Fibroblast of pulmonary artery (primary cell): ENCODE data around the gene SERPINB6.
"Not testable (repeated sequence)": the region's sequence is repeated elsewhere in the genome, so short reads cannot be mapped to it uniquely, and the experiment has no call there.

Experiments
- DNase-seq: peaks from one replicate; pipeline ENCODE4 v3.0.0-alpha.2; 2010; ENCODE audit warnings: low read depth
- H3K4me3 ChIP-seq: replicated peaks from 2 replicates; pipeline ENCODE4 v1.5.1; 2011; ENCODE audit warnings: low read depth, mild to moderate bottlenecking, control low read depth, low read length, moderate library complexity
- TF ChIP-seq, protein P1 (sequence below): IDR thresholded peaks from 2 replicates; pipeline ENCODE4 v1.5.1; 2011; ENCODE audit warnings: mild to moderate bottlenecking, control low read depth, low read length, inconsistent platforms; ENCODE audit errors: missing control alignments

SERPINB6 gene

DNA sequence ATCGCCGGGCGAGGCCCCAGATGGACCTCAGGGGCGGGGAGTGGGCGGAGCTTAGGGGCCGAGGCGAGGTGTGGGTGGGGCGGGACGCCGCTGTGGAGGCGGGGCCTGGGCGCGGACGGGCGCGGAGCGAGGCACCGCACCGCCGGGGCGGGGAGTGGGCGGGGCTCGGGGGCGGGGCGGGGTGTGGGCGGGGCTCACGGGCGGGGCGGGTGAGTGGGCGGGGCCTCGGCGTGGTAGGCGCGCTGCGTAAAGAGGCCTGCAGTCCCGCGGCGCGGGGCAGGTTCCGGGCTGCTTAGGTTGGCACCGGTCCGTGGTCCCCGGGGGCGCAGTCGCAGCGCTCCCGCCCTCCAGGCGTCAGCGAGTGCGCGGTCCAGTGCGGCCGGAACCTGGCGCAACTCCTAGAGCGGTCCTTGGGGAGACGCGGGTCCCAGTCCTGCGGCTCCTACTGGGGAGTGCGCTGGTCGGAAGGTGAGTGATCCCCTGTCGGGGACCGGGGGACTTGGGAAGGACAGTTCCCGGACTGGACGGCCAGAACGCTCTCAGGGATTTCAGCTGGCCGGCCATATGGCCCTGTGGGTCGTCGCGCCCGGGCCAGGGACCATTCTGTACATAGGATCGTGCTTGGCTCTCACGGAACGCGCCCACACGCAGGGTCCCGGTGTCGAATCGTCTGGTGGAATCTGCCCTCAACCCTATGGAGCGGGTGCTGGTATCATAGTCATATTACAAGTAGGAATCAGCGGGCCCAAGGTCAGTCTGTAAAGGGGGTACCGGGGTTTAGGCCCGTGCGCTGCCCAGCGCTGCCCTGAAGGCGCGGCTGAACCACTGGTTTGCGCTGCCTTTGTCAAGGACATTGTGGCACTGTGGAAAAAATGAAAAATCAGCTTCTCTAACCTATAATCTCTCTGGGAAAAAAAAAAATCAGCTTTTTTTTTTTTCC, 28.5 kb upstream of the SERPINB6 start, which contains the start of gene NQO2:
Gene NQO2, plus strand, starts transcription at position 277 of the 940 bp plus-strand sequence. CDS start 6,659 bp downstream, outside the sequence.
- H3K4me3 ChIP-seq, result peak within 1 kb of the TSS; percentile 83
- TF ChIP-seq, protein P1, sequence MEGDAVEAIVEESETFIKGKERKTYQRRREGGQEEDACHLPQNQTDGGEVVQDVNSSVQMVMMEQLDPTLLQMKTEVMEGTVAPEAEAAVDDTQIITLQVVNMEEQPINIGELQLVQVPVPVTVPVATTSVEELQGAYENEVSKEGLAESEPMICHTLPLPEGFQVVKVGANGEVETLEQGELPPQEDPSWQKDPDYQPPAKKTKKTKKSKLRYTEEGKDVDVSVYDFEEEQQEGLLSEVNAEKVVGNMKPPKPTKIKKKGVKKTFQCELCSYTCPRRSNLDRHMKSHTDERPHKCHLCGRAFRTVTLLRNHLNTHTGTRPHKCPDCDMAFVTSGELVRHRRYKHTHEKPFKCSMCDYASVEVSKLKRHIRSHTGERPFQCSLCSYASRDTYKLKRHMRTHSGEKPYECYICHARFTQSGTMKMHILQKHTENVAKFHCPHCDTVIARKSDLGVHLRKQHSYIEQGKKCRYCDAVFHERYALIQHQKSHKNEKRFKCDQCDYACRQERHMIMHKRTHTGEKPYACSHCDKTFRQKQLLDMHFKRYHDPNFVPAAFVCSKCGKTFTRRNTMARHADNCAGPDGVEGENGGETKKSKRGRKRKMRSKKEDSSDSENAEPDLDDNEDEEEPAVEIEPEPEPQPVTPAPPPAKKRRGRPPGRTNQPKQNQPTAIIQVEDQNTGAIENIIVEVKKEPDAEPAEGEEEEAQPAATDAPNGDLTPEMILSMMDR, result no peak
- DNase-seq, result peak; percentile 87

DNA sequence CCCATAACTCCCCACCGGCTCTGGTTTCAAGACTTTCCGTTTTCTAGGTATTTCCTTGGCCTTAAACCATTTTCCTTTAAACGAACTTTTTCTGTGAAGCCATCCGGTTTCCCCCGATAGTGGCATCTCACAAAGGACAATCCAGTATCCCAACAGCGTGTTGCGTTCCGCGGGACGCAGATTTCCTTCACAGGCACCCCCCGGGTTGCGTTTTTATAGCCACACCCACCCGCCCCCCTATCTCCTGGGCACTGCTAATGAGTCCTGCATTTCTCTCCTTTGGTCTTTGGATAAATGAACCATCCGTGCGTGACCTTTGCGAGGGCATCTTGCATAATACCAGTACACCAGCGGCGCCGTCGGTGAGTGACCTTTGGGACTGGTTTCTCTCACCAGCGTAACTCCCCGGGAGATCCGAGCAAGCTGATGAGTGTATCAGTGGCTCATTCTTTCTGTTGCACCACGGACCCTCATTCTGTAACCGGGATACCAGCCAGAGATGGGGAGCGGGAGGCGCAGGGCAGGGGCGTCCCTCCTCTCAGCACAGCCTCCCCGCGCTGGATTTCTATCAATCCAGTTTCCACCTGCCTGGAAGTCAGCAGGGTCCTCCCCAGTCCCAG, 27.7 kb upstream of the SERPINB6 start:
- TF ChIP-seq, protein P1, result no peak

DNA sequence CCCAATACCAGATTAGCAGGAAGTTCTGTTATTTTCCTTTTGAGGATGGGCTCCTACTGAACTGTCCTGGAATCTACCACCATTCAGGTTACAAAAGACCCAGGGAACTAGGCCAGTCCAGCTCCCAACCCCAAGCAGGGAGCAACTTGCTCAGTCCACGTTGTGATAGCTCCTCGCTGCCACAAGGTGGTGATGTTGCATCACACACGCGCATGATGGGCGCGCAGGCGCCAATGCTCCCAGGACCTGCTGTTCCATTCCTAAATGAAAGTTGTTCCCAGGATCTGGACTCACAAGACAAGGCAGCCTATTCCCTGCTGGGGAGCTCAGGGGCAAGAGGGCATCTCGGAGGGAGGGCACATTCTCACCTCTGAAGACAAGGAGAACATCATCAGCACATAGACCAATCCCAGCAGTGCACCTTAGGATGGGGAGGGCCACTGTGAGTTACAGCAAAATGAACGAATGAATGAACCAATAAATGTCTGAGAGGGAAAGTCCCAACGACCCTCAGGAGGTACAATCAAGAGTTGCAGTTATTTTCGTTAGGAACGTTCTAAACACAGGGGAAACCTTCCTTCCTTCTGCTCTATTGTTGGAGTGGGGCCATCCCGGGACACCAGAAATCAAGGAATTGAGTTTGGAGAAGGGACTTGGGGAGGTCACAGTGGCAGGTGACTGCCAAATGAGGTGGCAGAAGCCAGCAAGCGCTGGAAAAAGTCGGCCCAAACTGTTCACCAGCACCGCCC, 27.1 kb upstream of the SERPINB6 start:
- not testable (repeated sequence) for DNase-seq, H3K4me3 ChIP-seq
- TF ChIP-seq, protein P1, result peak; percentile 39

More for the DNA sequence above, 27.7 kb upstream of the SERPINB6 start:
- peak; percentile 79 for DNase-seq
- peak overlapping the region; percentile 61 for H3K4me3 ChIP-seq

DNA sequence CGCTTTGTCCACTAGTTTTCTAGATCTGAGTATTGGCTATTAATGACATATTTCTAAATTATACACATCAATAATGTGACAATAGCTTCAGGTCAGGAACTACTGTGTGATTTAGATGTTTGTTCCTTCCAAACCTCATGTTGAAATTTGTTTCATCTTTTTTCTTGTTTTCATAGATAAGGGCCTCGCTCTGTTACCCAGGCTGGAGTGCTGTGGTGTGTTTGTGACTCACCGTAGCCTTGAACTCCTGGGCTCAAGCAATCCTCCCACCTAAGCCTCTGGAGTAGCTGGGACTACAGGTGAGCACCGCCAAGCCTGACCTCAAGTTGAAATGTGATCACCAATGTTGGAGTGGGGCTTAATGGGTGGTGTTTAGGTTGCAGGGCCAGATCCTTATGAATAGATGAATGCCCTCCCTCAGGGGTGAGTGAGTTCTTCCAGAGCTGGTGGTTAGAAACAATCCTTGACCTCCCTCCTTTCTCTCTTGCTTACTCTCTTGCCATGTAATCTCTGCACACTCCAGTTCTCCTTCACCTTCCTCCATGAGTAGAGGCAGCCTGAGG, 22.5 kb upstream of the SERPINB6 start:
- TF ChIP-seq, protein P1, result no peak
- no peak for DNase-seq
- no peak overlapping the region for H3K4me3 ChIP-seq

DNA sequence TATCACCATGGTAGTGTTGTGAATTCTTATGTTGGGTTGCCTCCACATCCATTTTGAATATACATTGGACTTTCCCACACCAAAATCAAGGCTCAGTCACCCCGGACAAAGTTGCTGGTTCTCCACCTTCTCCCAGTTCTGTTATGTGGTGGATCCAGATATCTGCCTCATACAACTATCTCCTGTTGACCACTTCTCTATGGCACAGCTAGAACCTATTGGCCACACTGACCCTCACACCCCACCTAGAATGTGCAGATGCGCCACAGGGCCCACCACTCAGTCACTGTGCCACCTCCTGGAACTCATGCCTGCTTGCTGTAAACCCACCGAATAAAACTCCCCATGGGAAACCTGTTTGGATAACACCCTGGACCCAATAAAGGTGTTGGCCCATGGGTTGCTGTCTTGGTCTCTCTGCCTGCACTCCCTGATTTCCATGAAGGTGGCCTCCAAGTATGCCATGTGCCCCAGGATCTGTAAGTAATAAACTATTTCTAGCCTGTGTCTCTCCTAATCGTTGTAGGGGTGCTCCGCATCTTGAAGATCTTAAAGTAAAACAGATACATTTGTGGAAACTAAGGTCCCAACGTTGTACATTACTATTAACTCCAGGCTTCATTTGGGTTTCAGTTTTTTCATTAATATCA, 21.1 kb upstream of the SERPINB6 start:
- no peak overlapping the region for H3K4me3 ChIP-seq
- TF ChIP-seq, protein P1, result no peak
- no peak for DNase-seq

DNA sequence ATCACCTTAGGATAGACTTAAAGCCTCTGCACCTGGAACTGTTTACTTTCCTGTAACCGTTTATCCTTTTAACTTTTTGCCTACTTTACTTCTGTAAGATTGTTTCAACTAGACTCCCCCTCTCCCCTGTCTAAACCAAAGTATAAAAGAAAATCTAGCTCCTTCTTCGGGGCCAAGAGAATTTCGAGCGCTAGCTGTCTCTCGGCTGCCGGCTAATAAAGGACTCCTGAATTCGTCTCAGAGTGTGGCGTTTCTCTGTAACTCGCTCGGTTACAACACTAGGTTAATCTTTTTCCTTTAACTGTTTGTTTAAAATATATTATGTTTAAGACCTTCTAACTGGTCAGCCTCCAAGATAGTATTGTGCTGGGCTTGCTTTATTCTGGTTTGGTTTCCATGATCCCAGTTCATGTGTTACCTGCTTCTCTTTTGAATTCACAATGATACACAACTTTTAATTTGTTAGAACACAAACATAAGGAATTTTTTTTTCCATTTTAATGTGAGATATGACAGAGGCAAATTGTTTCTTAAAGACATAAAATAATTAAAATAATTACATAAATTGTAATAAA, 19.7 kb upstream of the SERPINB6 start:
- TF ChIP-seq, protein P1, result no peak
- H3K4me3 ChIP-seq, result peak overlapping the region; percentile 63
- DNase-seq, result no peak
